Measurements from ENCODE around the gene FAM83D. TPM values are rescaled to one million over a fixed set of nuclear protein-coding genes. Genes with fewer than 3 reads are reported as not detected.
A peak's percentile ranks its signal among the peaks of the same experiment; 100 is the strongest.

FAM83D gene
- total RNA-seq, 1 experiment from 2014 or later = 66.9 TPM

- no peak for TF ChIP-seq NFE2L1 (CRISPR knock-in tag; IDR thresholded peaks at IDR 0.05)
- no peak for TF ChIP-seq ZNF121 (CRISPR knock-in tag; IDR thresholded peaks at IDR 0.05)
- no peak for TF ChIP-seq NR1H2 (CRISPR knock-in tag; IDR thresholded peaks at IDR 0.05)
- TF ChIP-seq, protein P1, sequence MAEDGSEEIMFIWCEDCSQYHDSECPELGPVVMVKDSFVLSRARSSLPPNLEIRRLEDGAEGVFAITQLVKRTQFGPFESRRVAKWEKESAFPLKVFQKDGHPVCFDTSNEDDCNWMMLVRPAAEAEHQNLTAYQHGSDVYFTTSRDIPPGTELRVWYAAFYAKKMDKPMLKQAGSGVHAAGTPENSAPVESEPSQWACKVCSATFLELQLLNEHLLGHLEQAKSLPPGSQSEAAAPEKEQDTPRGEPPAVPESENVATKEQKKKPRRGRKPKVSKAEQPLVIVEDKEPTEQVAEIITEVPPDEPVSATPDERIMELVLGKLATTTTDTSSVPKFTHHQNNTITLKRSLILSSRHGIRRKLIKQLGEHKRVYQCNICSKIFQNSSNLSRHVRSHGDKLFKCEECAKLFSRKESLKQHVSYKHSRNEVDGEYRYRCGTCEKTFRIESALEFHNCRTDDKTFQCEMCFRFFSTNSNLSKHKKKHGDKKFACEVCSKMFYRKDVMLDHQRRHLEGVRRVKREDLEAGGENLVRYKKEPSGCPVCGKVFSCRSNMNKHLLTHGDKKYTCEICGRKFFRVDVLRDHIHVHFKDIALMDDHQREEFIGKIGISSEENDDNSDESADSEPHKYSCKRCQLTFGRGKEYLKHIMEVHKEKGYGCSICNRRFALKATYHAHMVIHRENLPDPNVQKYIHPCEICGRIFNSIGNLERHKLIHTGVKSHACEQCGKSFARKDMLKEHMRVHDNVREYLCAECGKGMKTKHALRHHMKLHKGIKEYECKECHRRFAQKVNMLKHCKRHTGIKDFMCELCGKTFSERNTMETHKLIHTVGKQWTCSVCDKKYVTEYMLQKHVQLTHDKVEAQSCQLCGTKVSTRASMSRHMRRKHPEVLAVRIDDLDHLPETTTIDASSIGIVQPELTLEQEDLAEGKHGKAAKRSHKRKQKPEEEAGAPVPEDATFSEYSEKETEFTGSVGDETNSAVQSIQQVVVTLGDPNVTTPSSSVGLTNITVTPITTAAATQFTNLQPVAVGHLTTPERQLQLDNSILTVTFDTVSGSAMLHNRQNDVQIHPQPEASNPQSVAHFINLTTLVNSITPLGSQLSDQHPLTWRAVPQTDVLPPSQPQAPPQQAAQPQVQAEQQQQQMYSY (CRISPR knock-in tag; IDR thresholded peaks at IDR 0.05) = no peak
- no peak for TF ChIP-seq NFYB (CRISPR knock-in tag; conservative IDR thresholded peaks at IDR 0.05; ENCODE audit: low read depth)
- no peak for TF ChIP-seq ZNF423 (CRISPR knock-in tag; IDR thresholded peaks at IDR 0.05)
- no peak for TF ChIP-seq GRHL2 (CRISPR knock-in tag; IDR thresholded peaks at IDR 0.05; ENCODE audit: insufficient replicate concordance, severe bottlenecking)
- no peak for TF ChIP-seq GABPB1 (CRISPR knock-in tag; IDR thresholded peaks at IDR 0.05)
- TF ChIP-seq, protein P2, sequence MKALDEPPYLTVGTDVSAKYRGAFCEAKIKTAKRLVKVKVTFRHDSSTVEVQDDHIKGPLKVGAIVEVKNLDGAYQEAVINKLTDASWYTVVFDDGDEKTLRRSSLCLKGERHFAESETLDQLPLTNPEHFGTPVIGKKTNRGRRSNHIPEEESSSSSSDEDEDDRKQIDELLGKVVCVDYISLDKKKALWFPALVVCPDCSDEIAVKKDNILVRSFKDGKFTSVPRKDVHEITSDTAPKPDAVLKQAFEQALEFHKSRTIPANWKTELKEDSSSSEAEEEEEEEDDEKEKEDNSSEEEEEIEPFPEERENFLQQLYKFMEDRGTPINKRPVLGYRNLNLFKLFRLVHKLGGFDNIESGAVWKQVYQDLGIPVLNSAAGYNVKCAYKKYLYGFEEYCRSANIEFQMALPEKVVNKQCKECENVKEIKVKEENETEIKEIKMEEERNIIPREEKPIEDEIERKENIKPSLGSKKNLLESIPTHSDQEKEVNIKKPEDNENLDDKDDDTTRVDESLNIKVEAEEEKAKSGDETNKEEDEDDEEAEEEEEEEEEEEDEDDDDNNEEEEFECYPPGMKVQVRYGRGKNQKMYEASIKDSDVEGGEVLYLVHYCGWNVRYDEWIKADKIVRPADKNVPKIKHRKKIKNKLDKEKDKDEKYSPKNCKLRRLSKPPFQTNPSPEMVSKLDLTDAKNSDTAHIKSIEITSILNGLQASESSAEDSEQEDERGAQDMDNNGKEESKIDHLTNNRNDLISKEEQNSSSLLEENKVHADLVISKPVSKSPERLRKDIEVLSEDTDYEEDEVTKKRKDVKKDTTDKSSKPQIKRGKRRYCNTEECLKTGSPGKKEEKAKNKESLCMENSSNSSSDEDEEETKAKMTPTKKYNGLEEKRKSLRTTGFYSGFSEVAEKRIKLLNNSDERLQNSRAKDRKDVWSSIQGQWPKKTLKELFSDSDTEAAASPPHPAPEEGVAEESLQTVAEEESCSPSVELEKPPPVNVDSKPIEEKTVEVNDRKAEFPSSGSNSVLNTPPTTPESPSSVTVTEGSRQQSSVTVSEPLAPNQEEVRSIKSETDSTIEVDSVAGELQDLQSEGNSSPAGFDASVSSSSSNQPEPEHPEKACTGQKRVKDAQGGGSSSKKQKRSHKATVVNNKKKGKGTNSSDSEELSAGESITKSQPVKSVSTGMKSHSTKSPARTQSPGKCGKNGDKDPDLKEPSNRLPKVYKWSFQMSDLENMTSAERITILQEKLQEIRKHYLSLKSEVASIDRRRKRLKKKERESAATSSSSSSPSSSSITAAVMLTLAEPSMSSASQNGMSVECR (CRISPR knock-in tag; IDR thresholded peaks at IDR 0.05; ENCODE audit: borderline replicate concordance) = no peak
- no peak for TF ChIP-seq HMGA2 (CRISPR knock-in tag; IDR thresholded peaks at IDR 0.05)
- no peak for TF ChIP-seq NR3C1 (CRISPR knock-in tag; conservative IDR thresholded peaks at IDR 0.05; ENCODE audit: low read depth)
- TF ChIP-seq AR (CRISPR knock-in tag; IDR thresholded peaks at IDR 0.05) = no peak
- TF ChIP-seq TCF7 (CRISPR knock-in tag; IDR thresholded peaks at IDR 0.05; ENCODE audit: low read depth) = no peak
- no peak for TF ChIP-seq ZNF138 (CRISPR knock-in tag; conservative IDR thresholded peaks at IDR 0.05)
- Mint-ChIP-seq H3K4me3 (no peak overlapping the region), H3K4me1 (no peaks in the 10 kb centered on the region), H3K36me3 (peaks cover 71% of the 10 kb centered on the region), H3K27me3 (ENCODE audit: low read depth) (no peaks in the 10 kb centered on the region), H3K9me3 (no peaks in the 10 kb centered on the region), H3K27ac (no peak overlapping the region)
- POLR2A ChIA-PET = no interaction called here
- no peak for DNase-seq (ENCODE audit: low spot score)
- no peak for ATAC-seq
- CTCF ChIA-PET = no interaction called here
Measured at GRCh38 chr20:38952153-38952552, 25.9 kb downstream of the FAM83D start.

- Mint-ChIP-seq H3K4me3 (no peak overlapping the region), H3K36me3 (peaks cover 56% of the 10 kb centered on the region), H3K27ac (peak overlapping the region; percentile 65; the same call in 1 of the 2 replicates), H3K27me3 (ENCODE audit: low read depth) (no peaks in the 10 kb centered on the region), H3K4me1 (no peaks in the 10 kb centered on the region), H3K9me3 (no peaks in the 10 kb centered on the region)
- ATAC-seq = no peak
- TF ChIP-seq NFYB (CRISPR knock-in tag; conservative IDR thresholded peaks at IDR 0.05; ENCODE audit: low read depth) (no peak), PRRX2 (CRISPR knock-in tag; IDR thresholded peaks at IDR 0.05) (no peak), RORB (CRISPR knock-in tag; IDR thresholded peaks at IDR 0.05) (no peak), EMX1 (CRISPR knock-in tag; IDR thresholded peaks at IDR 0.05) (no peak)
- TF ChIP-seq, protein P3, sequence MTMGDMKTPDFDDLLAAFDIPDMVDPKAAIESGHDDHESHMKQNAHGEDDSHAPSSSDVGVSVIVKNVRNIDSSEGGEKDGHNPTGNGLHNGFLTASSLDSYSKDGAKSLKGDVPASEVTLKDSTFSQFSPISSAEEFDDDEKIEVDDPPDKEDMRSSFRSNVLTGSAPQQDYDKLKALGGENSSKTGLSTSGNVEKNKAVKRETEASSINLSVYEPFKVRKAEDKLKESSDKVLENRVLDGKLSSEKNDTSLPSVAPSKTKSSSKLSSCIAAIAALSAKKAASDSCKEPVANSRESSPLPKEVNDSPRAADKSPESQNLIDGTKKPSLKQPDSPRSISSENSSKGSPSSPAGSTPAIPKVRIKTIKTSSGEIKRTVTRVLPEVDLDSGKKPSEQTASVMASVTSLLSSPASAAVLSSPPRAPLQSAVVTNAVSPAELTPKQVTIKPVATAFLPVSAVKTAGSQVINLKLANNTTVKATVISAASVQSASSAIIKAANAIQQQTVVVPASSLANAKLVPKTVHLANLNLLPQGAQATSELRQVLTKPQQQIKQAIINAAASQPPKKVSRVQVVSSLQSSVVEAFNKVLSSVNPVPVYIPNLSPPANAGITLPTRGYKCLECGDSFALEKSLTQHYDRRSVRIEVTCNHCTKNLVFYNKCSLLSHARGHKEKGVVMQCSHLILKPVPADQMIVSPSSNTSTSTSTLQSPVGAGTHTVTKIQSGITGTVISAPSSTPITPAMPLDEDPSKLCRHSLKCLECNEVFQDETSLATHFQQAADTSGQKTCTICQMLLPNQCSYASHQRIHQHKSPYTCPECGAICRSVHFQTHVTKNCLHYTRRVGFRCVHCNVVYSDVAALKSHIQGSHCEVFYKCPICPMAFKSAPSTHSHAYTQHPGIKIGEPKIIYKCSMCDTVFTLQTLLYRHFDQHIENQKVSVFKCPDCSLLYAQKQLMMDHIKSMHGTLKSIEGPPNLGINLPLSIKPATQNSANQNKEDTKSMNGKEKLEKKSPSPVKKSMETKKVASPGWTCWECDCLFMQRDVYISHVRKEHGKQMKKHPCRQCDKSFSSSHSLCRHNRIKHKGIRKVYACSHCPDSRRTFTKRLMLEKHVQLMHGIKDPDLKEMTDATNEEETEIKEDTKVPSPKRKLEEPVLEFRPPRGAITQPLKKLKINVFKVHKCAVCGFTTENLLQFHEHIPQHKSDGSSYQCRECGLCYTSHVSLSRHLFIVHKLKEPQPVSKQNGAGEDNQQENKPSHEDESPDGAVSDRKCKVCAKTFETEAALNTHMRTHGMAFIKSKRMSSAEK (CRISPR knock-in tag; IDR thresholded peaks at IDR 0.05; ENCODE audit: borderline replicate concordance) = no peak
- TF ChIP-seq, protein P4, sequence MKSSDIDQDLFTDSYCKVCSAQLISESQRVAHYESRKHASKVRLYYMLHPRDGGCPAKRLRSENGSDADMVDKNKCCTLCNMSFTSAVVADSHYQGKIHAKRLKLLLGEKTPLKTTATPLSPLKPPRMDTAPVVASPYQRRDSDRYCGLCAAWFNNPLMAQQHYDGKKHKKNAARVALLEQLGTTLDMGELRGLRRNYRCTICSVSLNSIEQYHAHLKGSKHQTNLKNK (CRISPR knock-in tag; IDR thresholded peaks at IDR 0.05) = no peak
- DNase-seq (ENCODE audit: low spot score) = no peak
- ChIA-PET CTCF (interaction anchor here (1.3 kb wide), 1 partner anchor 8 kb away, joined by 4 read pairs; the partner anchor contains the start of gene DHX35), POLR2A (no interaction called here)
Measured at GRCh38 chr20:38953630-38954340, 27.6 kb downstream of the FAM83D start.
